Measurements from ENCODE around the gene LAMTOR3. TPM values are rescaled to one million over a fixed set of nuclear protein-coding genes. Genes with fewer than 3 reads are reported as not detected.

Gene LAMTOR3
- polyA plus RNA-seq, 1 of the 3 experiments (the other 2 are of a cell fraction), result 20.8 TPM

DNA sequence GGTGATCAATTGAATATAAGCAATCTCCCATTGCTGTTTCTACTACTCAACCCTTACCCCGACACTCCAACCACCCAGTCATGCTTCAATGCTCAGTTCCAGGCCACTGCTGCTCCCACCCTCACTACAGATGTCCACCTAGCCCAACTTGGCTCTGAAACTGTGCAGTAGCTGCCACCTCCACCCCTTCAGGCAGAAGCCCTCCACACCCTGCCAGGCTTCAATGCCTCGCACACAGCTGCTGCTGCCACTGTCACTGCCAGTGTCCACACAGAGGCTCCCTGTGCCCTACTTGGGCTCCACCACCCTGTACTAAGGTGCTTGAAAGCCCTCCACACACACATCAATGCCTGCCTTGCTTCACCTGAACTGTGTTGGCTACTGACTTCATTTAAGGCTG is 34.6 kb downstream of the LAMTOR3 start (continued):
- TF ChIP-seq, protein P1, sequence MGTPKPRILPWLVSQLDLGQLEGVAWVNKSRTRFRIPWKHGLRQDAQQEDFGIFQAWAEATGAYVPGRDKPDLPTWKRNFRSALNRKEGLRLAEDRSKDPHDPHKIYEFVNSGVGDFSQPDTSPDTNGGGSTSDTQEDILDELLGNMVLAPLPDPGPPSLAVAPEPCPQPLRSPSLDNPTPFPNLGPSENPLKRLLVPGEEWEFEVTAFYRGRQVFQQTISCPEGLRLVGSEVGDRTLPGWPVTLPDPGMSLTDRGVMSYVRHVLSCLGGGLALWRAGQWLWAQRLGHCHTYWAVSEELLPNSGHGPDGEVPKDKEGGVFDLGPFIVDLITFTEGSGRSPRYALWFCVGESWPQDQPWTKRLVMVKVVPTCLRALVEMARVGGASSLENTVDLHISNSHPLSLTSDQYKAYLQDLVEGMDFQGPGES (IDR thresholded peaks at IDR 0.05; ENCODE audit: low read depth, low read length), result no peak
- no peak for TF ChIP-seq POLR2AphosphoS5 (IDR thresholded peaks at IDR 0.05; ENCODE audit: low read depth, low read length)
- no peak for TF ChIP-seq SIN3A (IDR thresholded peaks at IDR 0.05; ENCODE audit: borderline replicate concordance, low read depth, low read length)
- TF ChIP-seq, protein P2, sequence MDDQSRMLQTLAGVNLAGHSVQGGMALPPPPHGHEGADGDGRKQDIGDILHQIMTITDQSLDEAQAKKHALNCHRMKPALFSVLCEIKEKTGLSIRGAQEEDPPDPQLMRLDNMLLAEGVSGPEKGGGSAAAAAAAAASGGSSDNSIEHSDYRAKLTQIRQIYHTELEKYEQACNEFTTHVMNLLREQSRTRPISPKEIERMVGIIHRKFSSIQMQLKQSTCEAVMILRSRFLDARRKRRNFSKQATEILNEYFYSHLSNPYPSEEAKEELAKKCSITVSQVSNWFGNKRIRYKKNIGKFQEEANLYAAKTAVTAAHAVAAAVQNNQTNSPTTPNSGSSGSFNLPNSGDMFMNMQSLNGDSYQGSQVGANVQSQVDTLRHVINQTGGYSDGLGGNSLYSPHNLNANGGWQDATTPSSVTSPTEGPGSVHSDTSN (IDR thresholded peaks at IDR 0.05), result no peak
- TF ChIP-seq SMC3 (IDR thresholded peaks at IDR 0.05; ENCODE audit: low read depth, low read length), result no peak
- TF ChIP-seq, protein P3, sequence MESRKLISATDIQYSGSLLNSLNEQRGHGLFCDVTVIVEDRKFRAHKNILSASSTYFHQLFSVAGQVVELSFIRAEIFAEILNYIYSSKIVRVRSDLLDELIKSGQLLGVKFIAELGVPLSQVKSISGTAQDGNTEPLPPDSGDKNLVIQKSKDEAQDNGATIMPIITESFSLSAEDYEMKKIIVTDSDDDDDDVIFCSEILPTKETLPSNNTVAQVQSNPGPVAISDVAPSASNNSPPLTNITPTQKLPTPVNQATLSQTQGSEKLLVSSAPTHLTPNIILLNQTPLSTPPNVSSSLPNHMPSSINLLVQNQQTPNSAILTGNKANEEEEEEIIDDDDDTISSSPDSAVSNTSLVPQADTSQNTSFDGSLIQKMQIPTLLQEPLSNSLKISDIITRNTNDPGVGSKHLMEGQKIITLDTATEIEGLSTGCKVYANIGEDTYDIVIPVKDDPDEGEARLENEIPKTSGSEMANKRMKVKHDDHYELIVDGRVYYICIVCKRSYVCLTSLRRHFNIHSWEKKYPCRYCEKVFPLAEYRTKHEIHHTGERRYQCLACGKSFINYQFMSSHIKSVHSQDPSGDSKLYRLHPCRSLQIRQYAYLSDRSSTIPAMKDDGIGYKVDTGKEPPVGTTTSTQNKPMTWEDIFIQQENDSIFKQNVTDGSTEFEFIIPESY (IDR thresholded peaks at IDR 0.05; ENCODE audit: borderline replicate concordance, low read depth), result no peak
- no peak for TF ChIP-seq TAF1 (IDR thresholded peaks at IDR 0.05; ENCODE audit: borderline replicate concordance, low read depth, low read length)
- TF ChIP-seq, protein P4, sequence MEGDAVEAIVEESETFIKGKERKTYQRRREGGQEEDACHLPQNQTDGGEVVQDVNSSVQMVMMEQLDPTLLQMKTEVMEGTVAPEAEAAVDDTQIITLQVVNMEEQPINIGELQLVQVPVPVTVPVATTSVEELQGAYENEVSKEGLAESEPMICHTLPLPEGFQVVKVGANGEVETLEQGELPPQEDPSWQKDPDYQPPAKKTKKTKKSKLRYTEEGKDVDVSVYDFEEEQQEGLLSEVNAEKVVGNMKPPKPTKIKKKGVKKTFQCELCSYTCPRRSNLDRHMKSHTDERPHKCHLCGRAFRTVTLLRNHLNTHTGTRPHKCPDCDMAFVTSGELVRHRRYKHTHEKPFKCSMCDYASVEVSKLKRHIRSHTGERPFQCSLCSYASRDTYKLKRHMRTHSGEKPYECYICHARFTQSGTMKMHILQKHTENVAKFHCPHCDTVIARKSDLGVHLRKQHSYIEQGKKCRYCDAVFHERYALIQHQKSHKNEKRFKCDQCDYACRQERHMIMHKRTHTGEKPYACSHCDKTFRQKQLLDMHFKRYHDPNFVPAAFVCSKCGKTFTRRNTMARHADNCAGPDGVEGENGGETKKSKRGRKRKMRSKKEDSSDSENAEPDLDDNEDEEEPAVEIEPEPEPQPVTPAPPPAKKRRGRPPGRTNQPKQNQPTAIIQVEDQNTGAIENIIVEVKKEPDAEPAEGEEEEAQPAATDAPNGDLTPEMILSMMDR (IDR thresholded peaks at IDR 0.05), result no peak

DNA sequence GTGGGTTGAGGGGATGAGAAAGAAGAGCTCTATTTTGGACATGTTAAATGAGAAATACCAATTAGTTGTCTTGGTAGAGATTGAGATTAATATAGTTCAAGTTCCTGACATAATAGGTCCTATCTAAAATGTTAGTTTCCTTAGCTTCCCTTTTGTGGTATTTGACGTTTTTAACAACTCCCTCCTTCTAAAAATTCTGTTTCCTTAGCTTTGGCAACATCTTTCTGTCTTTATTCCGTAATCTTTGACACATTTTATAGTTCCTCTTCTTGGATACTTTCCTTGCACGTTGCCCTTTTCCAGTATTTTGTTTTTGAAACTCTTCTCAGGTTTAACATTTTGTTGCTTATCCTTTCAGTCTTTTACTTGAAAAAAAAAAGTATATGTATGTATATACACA is 36.9 kb downstream of the LAMTOR3 start:
- no peak for DNase-seq
- no peak overlapping the region for H3K27ac ChIP-seq (ENCODE audit: low read depth in 2 of 2, low read length in 1 of 2)
- no peak overlapping the region for H3K9ac ChIP-seq
- POLR2A ChIA-PET, result no interaction called here
- CTCF ChIA-PET, result interaction anchor here (0.7 to 1.8 kb wide), 2 partner anchors 11 to 28 kb away, joined by 3 to 4 read pairs; no protein-coding TSS in a partner anchor
- no peaks in the 10 kb centered on the region for H3F3A ChIP-seq (replicated peaks; ENCODE audit: insufficient read depth)
- no peak overlapping the region for H3K4me3 ChIP-seq (ENCODE audit: low read depth in 2 of 2, low read length in 1 of 2)
- H3K79me2 ChIP-seq (ENCODE audit: insufficient read depth), result no peaks in the 10 kb centered on the region
- H3K36me3 ChIP-seq (replicated peaks in 1 of 2; ENCODE audit: control insufficient read depth in 1 of 2, insufficient read depth in 2 of 2, low read length in 1 of 2), result no peaks in the 10 kb centered on the region
- WGBS (ENCODE audit: low lambda C conversion rate), result 34% methylated on average over 3 of the region's 3 CpGs
- no peak overlapping the region for H3K4me2 ChIP-seq
- H3K27me3 ChIP-seq (ENCODE audit: insufficient read depth), result no peaks in the 10 kb centered on the region
- no peaks in the 10 kb centered on the region for H3K9me3 ChIP-seq
- no peak overlapping the region for H2AFZ ChIP-seq (ENCODE audit: low read depth)
- no peaks in the 10 kb centered on the region for H4K20me1 ChIP-seq (ENCODE audit: insufficient read depth)
- H3K4me1 ChIP-seq (ENCODE audit: control insufficient read depth in 1 of 2, insufficient read depth in 2 of 2, low read depth in 1 of 2, low read length in 1 of 2), result no peaks in the 10 kb centered on the region; a peak in 1 of 4 replicates
- no peaks in the 10 kb centered on the region for H3K9me2 ChIP-seq
- TF ChIP-seq, protein P1 (IDR thresholded peaks at IDR 0.05; ENCODE audit: low read depth, low read length), result no peak
- no peak for TF ChIP-seq MEF2A (IDR thresholded peaks at IDR 0.05; ENCODE audit: borderline replicate concordance, low read depth)
- TF ChIP-seq, protein P2 (IDR thresholded peaks at IDR 0.05), result no peak
- TF ChIP-seq, protein P4 (IDR thresholded peaks at IDR 0.05), result no peak
- TF ChIP-seq SMC3 (IDR thresholded peaks at IDR 0.05; ENCODE audit: low read depth, low read length), result no peak
- TF ChIP-seq SIN3A (IDR thresholded peaks at IDR 0.05; ENCODE audit: borderline replicate concordance, low read depth, low read length), result no peak
- TF ChIP-seq GABPA (IDR thresholded peaks at IDR 0.05; ENCODE audit: low read depth), result no peak
- TF ChIP-seq CHD2 (IDR thresholded peaks at IDR 0.05; ENCODE audit: low read length, partially characterized antibody), result no peak
- no peak for TF ChIP-seq RCOR1 (IDR thresholded peaks at IDR 0.05; ENCODE audit: low read length)
- TF ChIP-seq FOSL2 (IDR thresholded peaks at IDR 0.05; ENCODE audit: borderline replicate concordance, low read depth), result no peak
- TF ChIP-seq POLR2AphosphoS5 (IDR thresholded peaks at IDR 0.05; ENCODE audit: low read depth, low read length), result no peak
- no peak for TF ChIP-seq MXI1 (IDR thresholded peaks at IDR 0.05; ENCODE audit: low read depth, low read length)
- no peak for TF ChIP-seq GATA2 (CRISPR knock-in tag; IDR thresholded peaks at IDR 0.05)

All from SK-N-SH (cell line).